KMS-11 (cell line): ENCODE results near the gene GRIK1.

Source experiments
- H2AFZ ChIP-seq: fragments of 200-600 bp; sonication (generic); 2 replicates; pipeline ENCODE4 v1.6.1; 2016; ENCODE audit warnings: antibody characterized with exemption, mixed run types, low read depth
- H3K27ac ChIP-seq: fragments of 200-600 bp; sonication (generic); 2 replicates; pipeline ENCODE4 v1.6.1; 2016; ENCODE audit warnings: mild to moderate bottlenecking, mixed run types
- H3K27me3 ChIP-seq: fragments of 200-600 bp; sonication (generic); 2 replicates; pipeline ENCODE4 v1.6.1; 2017; ENCODE audit warnings: mild to moderate bottlenecking, low read depth, mixed run types, moderate library complexity; ENCODE audit not compliant: insufficient read depth
- H3K36me3 ChIP-seq: fragments of 200-600 bp; sonication (generic); 2 replicates; pipeline ENCODE4 v1.6.1; 2017; ENCODE audit warnings: mild to moderate bottlenecking, mixed run types; ENCODE audit not compliant: insufficient read depth
- H3K4me1 ChIP-seq: fragments of 200-600 bp; sonication (generic); 2 replicates; pipeline ENCODE4 v1.6.1; 2016; ENCODE audit warnings: mild to moderate bottlenecking, low read depth, mixed run types; ENCODE audit not compliant: poor library complexity, severe bottlenecking
- H3K4me2 ChIP-seq: fragments of 200-600 bp; sonication (generic); 2 replicates; pipeline ENCODE4 v1.7.0; 2016; ENCODE audit warnings: mild to moderate bottlenecking, mixed run types
- H3K4me3 ChIP-seq: fragments of 200-600 bp; sonication (generic); IDR thresholded peaks from 2 replicates; pipeline ENCODE4 v1.6.1; 2017; ENCODE audit warnings: low read depth, low read length, mixed read lengths; ENCODE audit not compliant: insufficient read depth
- H3K79me2 ChIP-seq: fragments of 200-600 bp; sonication (generic); 2 replicates; pipeline ENCODE4 v1.6.1; 2016; ENCODE audit warnings: low read depth, mixed run types; ENCODE audit not compliant: insufficient read depth
- H3K9ac ChIP-seq: fragments of 200-600 bp; sonication (generic); 2 replicates; pipeline ENCODE4 v1.6.1; 2016; ENCODE audit warnings: mild to moderate bottlenecking, mixed run types
- H4K20me1 ChIP-seq: fragments of 200-600 bp; sonication (generic); 2 replicates; pipeline ENCODE4 v1.6.1; 2016; ENCODE audit warnings: mild to moderate bottlenecking, mixed run types; ENCODE audit not compliant: insufficient read depth
- CTCF ChIP-seq: fragments of 200-600 bp; sonication (generic); conservative IDR thresholded peaks from 2 replicates; pipeline ENCODE4 v1.6.1; 2017; ENCODE audit warnings: low read depth, mild to moderate bottlenecking, antibody characterized with exemption, low read length, moderate library complexity, mixed read lengths

The GRIK1 gene

GRCh38 chr21:29786496-29787360 is 153.1 kb downstream of the GRIK1 start:
- Histone ChIP-seq H3K36me3 (no peaks in the 10 kb centered on the region), H3K27me3 (no peaks in the 10 kb centered on the region), H4K20me1 (no peaks in the 10 kb centered on the region), H3K79me2 (no peaks in the 10 kb centered on the region), H3K4me2 (no peak overlapping the region), H3K27ac (no peak overlapping the region), H2AFZ (no peak overlapping the region), H3K9ac (no peak overlapping the region), H3K4me1 (no peaks in the 10 kb centered on the region), H3K4me3 (no peak overlapping the region)
- no peak for TF ChIP-seq CTCF

- no peak for TF ChIP-seq CTCF
Observed at GRCh38 chr21:29777160-29777559, 162.6 kb downstream of the GRIK1 start.

GRCh38 chr21:29775462-29775861 is 164.3 kb downstream of the GRIK1 start:
- H3K9ac ChIP-seq: no peak overlapping the region
- no peaks in the 10 kb centered on the region for H4K20me1 ChIP-seq
- no peak overlapping the region for H3K27ac ChIP-seq
- no peaks in the 10 kb centered on the region for H3K79me2 ChIP-seq
- no peak overlapping the region for H3K4me3 ChIP-seq
- no peaks in the 10 kb centered on the region for H3K27me3 ChIP-seq
- H3K4me1 ChIP-seq: no peaks in the 10 kb centered on the region
- H3K36me3 ChIP-seq: no peaks in the 10 kb centered on the region
- no peak overlapping the region for H2AFZ ChIP-seq
- H3K4me2 ChIP-seq: no peak overlapping the region
- no peak for TF ChIP-seq CTCF

More at GRCh38 chr21:29777160-29777559, 162.6 kb downstream of the GRIK1 start:
- Histone ChIP-seq H3K27me3 (no peaks in the 10 kb centered on the region), H3K4me3 (no peak overlapping the region), H3K9ac (no peak overlapping the region), H3K79me2 (no peaks in the 10 kb centered on the region), H4K20me1 (no peaks in the 10 kb centered on the region), H3K27ac (no peak overlapping the region), H3K4me2 (no peak overlapping the region), H2AFZ (no peak overlapping the region), H3K4me1 (no peaks in the 10 kb centered on the region), H3K36me3 (no peaks in the 10 kb centered on the region)

- no peak for TF ChIP-seq CTCF
- no peak overlapping the region for H3K27ac ChIP-seq
- H3K4me3 ChIP-seq: no peak overlapping the region
- no peak overlapping the region for H2AFZ ChIP-seq
- no peak overlapping the region for H3K9ac ChIP-seq
- no peaks in the 10 kb centered on the region for H4K20me1 ChIP-seq
- H3K36me3 ChIP-seq: no peaks in the 10 kb centered on the region
- no peaks in the 10 kb centered on the region for H3K27me3 ChIP-seq
- no peaks in the 10 kb centered on the region for H3K4me1 ChIP-seq
- H3K79me2 ChIP-seq: no peaks in the 10 kb centered on the region
- no peak overlapping the region for H3K4me2 ChIP-seq
Observed at GRCh38 chr21:29771491-29772066, 168.2 kb downstream of the GRIK1 start.
